Endothelial cell (in vitro differentiated cells): ENCODE data around the gene CXorf58. TPM values are rescaled to one million over a fixed set of nuclear protein-coding genes. Genes with fewer than 3 reads are reported as not detected.
A peak's percentile ranks its signal among the peaks of the same experiment; 100 is the strongest.
"Not testable (repeated sequence)": the region's sequence is repeated elsewhere in the genome, so short reads cannot be mapped to it uniquely, and the experiment has no call there.

Experiments
- DNase-seq: peaks from one replicate; pipeline ENCODE4 v3.0.0; 2021; ENCODE audit warnings: low spot score
- H3K27ac Mint-ChIP-seq: one replicate; pipeline ENCODE4 v1.8.0; 2021; ENCODE audit warnings: mixed read lengths, inconsistent platforms; ENCODE audit not compliant: unreplicated experiment
- H3K27me3 Mint-ChIP-seq: one replicate; pipeline ENCODE4 v1.8.0; 2021; ENCODE audit warnings: mild to moderate bottlenecking, moderate library complexity, mixed read lengths, inconsistent platforms; ENCODE audit not compliant: unreplicated experiment
- H3K36me3 Mint-ChIP-seq: one replicate; pipeline ENCODE4 v1.8.0; 2021; ENCODE audit warnings: mild to moderate bottlenecking, low read depth, mixed read lengths, inconsistent platforms; ENCODE audit not compliant: unreplicated experiment
- H3K4me1 Mint-ChIP-seq: one replicate; pipeline ENCODE4 v1.8.0; 2021; ENCODE audit warnings: mild to moderate bottlenecking, mixed read lengths, inconsistent platforms; ENCODE audit not compliant: unreplicated experiment
- H3K4me3 Mint-ChIP-seq: one replicate; pipeline ENCODE4 v1.8.0; 2021; ENCODE audit warnings: mild to moderate bottlenecking, mixed read lengths, inconsistent platforms; ENCODE audit not compliant: unreplicated experiment
- H3K9me3 Mint-ChIP-seq: one replicate; pipeline ENCODE4 v1.8.0; 2021; ENCODE audit warnings: mixed read lengths, inconsistent platforms; ENCODE audit not compliant: unreplicated experiment
- long read RNA-seq: library from polyadenylated mRNA; unstranded; transcript quantifications from one replicate; pipeline ENCODE4 v2.0.0, GENCODE V29; 2020; ENCODE audit not compliant: unreplicated experiment
- total RNA-seq: library from RNA; stranded (reverse); fragmentation: NEBNext Ultra II Directional; extraction: Animal tissue kit (Norgen Biotek cat#: 25700); gene quantifications from one replicate; pipeline ENCODE4 v1.2.1, GENCODE V29; 2021; ENCODE audit not compliant: unreplicated experiment
- TF ChIP-seq, protein P1 (sequence below): fragments of 200-600 bp; sonication (generic); IDR thresholded peaks from one replicate; pipeline ENCODE4 v1.5.0; 2021; ENCODE audit warnings: antibody characterized with exemption; ENCODE audit not compliant: unreplicated experiment

CXorf58 gene
- not detected for total RNA-seq
- long read RNA-seq = 0 reads

DNA sequence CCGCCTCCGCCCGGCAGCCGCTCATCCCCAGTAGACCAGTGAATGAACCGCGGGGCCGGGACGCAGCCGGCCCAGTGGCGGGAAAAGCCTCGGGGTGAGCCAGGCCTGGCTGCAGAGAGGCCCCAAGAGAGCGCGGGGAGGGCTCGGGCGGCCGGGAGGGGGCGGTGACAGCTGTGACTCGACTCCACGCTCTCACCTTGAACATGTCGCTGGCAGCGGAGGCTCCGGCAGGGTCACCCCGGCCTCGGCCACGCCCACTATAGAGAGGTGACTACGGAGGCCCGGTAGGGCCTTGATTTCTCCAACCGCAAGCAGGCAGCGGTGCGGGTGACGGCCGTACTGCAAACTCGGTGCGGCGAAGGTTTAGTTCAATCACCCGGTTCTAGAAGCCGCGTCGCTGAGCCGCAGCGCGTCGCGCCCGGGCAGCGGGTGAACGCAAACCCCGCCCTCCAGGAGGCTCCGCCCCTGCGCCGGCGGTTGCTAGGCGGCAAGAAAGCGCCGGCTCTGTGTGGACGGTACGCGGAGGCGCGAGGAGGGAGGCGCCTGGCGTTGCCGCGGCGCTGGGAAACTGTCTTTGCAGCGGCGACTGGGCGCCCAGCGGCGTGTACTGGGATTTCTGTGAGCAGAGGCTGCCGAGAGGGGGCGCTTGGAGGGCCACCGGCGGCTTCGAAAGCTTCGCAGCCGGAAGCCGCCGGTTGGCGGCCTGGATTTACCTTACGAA lies at the start of gene CXorf58, which contains the start of gene APOO:
CXorf58 (plus strand) TSS at position 509 of the 721 bp plus-strand sequence. CDS start 2,297 bp downstream, outside the sequence.
APOO (minus strand) TSS at position 441 of the 721 bp plus-strand sequence; CDS start at position 205, 236 bp downstream.
- H3K27me3 Mint-ChIP-seq = peaks cover 2% of the 10 kb centered on the region
- peaks cover 6% of the 10 kb centered on the region for H3K4me1 Mint-ChIP-seq
- TF ChIP-seq, protein P1, sequence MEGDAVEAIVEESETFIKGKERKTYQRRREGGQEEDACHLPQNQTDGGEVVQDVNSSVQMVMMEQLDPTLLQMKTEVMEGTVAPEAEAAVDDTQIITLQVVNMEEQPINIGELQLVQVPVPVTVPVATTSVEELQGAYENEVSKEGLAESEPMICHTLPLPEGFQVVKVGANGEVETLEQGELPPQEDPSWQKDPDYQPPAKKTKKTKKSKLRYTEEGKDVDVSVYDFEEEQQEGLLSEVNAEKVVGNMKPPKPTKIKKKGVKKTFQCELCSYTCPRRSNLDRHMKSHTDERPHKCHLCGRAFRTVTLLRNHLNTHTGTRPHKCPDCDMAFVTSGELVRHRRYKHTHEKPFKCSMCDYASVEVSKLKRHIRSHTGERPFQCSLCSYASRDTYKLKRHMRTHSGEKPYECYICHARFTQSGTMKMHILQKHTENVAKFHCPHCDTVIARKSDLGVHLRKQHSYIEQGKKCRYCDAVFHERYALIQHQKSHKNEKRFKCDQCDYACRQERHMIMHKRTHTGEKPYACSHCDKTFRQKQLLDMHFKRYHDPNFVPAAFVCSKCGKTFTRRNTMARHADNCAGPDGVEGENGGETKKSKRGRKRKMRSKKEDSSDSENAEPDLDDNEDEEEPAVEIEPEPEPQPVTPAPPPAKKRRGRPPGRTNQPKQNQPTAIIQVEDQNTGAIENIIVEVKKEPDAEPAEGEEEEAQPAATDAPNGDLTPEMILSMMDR = peak; percentile 37
- DNase-seq = peak; percentile 85
- H3K4me3 Mint-ChIP-seq = peak within 1 kb of the TSS; percentile 89
- H3K9me3 Mint-ChIP-seq = no peaks in the 10 kb centered on the region
- no peaks in the 10 kb centered on the region for H3K36me3 Mint-ChIP-seq
- peak within 1 kb of the TSS; percentile 61 for H3K27ac Mint-ChIP-seq

DNA sequence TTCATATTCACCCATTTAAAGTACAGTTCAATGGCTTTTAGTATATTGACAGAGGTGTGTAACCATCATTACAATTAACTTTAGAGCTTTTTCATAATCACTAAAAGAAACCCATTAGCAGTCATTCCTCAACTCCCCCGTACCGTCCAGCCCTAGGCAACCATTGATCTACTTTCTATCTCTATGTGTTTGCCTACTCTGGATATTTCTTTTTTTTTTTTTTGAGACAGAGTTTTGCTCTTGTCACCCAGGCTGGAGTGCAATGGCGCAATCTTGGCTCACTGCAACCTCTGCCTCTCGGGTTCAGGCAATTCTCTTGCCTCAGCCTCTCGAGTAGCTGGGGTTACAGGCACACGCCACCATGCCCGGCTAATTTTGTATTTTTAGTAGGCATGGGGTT lies 48.6 kb upstream of the CXorf58 start:
- H3K9me3 Mint-ChIP-seq, H3K4me3 Mint-ChIP-seq, H3K27ac Mint-ChIP-seq, H3K27me3 Mint-ChIP-seq, DNase-seq, H3K4me1 Mint-ChIP-seq, H3K36me3 Mint-ChIP-seq: not testable (repeated sequence)

DNA sequence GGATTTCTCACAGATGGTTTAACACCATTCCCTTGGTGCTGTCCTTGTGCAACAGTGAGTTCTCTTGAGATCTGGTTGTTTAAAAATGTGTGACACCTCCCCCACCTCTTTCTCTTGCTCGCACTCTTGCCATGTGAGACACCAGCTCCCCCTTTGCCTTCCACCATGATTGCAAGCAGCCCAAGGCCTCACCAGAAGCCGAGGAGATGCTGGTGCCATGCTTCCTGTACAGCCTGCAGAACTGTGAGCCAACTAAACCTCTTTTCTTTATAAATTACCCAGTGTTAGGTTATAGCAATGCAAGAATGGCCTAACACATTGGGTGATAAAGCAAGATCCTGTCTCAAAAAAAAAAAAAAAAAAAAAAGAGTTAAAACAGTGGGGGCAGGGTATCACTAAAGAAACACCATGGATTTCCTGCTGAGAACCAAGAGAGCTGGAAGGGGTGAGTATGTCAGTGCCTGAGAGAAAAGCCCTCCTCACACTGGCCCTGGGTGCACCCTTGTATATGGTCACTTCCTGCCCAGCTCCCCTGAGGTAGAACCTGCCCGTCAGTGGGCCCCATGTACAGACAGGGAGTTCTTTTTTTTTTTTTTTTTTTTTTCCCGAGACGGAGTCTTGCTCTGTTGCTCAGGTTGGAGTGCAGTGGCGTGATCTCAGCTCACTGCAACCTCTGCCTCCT lies 46.5 kb upstream of the CXorf58 start:
- peaks cover 4% of the 10 kb centered on the region for H3K36me3 Mint-ChIP-seq
- H3K4me3 Mint-ChIP-seq = no peak overlapping the region
- TF ChIP-seq, protein P1 = no peak
- no peak for DNase-seq
- no peaks in the 10 kb centered on the region for H3K9me3 Mint-ChIP-seq
- no peaks in the 10 kb centered on the region for H3K4me1 Mint-ChIP-seq
- no peak overlapping the region for H3K27ac Mint-ChIP-seq
- peaks cover 4% of the 10 kb centered on the region for H3K27me3 Mint-ChIP-seq

GRCh38 chrX:23861952-23862351 lies 45.9 kb upstream of the CXorf58 start:
- not testable (repeated sequence) for DNase-seq, H3K36me3 Mint-ChIP-seq, H3K4me3 Mint-ChIP-seq, H3K27me3 Mint-ChIP-seq, H3K4me1 Mint-ChIP-seq, H3K27ac Mint-ChIP-seq, H3K9me3 Mint-ChIP-seq

GRCh38 chrX:23864742-23865326 lies 43.0 kb upstream of the CXorf58 start:
- DNase-seq = no peak
- H3K27me3 Mint-ChIP-seq = peaks cover 4% of the 10 kb centered on the region
- TF ChIP-seq, protein P1 = no peak
- peaks cover 4% of the 10 kb centered on the region for H3K36me3 Mint-ChIP-seq
- H3K4me3 Mint-ChIP-seq = no peak overlapping the region
- no peaks in the 10 kb centered on the region for H3K9me3 Mint-ChIP-seq
- no peak overlapping the region for H3K27ac Mint-ChIP-seq
- H3K4me1 Mint-ChIP-seq = no peaks in the 10 kb centered on the region
